SIG-M5 treated with dmso at 0.1 percent for 504 hours (cell line): ENCODE results near the gene ACOT8.
A peak's percentile ranks its signal among the peaks of the same experiment; 100 is the strongest.
"Not testable (repeated sequence)": the region's sequence is repeated elsewhere in the genome, so short reads cannot be mapped to it uniquely, and the experiment has no call there.

ENCODE experiments used
- DNase-seq: peaks from one replicate; lab custom pipeline; 2025; ENCODE audit not compliant: unreplicated experiment; lab: John Stamatoyannopoulos, UW

Gene ACOT8

GRCh38 chr20:45797955-45798354 lies 59.2 kb downstream of the ACOT8 start:
- DNase-seq = not testable (repeated sequence)

- DNase-seq = not testable (repeated sequence)
These were observed 59.7 kb downstream of the ACOT8 start for GRCh38 chr20:45797510-45797909.

- no peak for DNase-seq
These were observed 60.7 kb downstream of the ACOT8 start for GRCh38 chr20:45796337-45797065.

- DNase-seq = peak; percentile 74
These were observed 64.7 kb downstream of the ACOT8 start for GRCh38 chr20:45792317-45793118.
